ENCODE measurements around the gene GAB4. TPM values are rescaled to one million over a fixed set of nuclear protein-coding genes. Genes with fewer than 3 reads are reported as not detected.
A peak's percentile ranks its signal among the peaks of the same experiment; 100 is the strongest.
"Not testable (repeated sequence)": the region's sequence is repeated elsewhere in the genome, so short reads cannot be mapped to it uniquely, and the experiment has no call there.

Gene GAB4
- total and polyA plus RNA-seq, 7 experiments from 2014 or later: 0.22 to 0.61 TPM; not detected in 5

DNA sequence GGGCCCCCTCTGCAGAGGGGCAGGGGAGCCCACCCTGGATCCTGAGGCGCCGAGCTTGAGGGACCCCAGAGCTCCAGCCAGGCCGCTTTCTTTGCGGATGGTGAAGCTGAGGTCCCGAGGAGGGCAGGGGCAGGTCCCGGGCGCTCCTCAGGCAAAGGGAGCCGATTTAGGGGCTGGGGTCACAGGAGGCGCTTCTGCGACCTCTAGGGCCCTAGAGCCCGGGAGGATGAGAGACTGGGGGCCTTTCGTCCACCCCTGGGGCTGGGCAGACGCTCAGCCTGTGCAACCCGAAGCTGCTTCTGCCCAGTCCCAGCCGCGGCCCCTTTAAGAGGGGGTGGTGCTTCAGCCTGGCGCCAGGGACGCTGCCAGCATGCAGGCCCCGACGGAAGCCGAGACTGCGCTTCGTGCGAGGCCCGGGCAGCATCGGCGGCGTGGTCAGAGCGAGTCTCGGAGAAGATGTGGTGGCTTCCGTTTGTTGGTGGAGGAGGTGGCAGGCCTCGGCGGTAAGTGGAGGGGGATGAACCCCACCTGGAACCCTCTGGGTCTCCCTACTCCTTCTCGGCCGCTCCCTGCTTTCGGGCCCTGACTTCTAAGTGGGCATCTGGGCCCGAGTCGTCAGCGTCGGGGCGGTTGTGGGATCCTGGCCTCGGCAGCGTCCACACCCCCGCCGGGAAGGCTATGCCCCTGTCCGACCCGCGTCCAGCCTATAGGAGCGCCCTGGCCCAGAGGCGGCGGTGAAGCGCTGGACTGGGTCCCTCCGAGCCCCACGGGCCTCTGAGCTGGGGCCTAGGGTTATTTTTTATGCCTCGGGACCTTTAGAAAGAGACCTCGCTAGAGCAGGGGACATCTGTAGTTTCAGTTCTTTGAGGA lies 29.1 kb upstream of the GAB4 start:
- H3K4me3 Mint-ChIP-seq: peak overlapping the region; percentile 14 to 80 (median 60)
- POLR2A ChIA-PET: interaction anchor here (1.1 kb wide), 1 partner anchor 79 kb away, joined by 3 read pairs; no protein-coding TSS in a partner anchor
- H3K36me3 Mint-ChIP-seq; H3K9me3 ChIP-seq (ENCODE audit: control insufficient read depth in 2 of 3, low read length in 3 of 3); H3K4me1 ChIP-seq (ENCODE audit: control insufficient read depth in 2 of 2, insufficient read depth in 2 of 2, low read length in 2 of 2); H3K27ac ChIP-seq (ENCODE audit: low read depth, low read length); intact Hi-C loops (cut with micrococcal nuclease); H3K36me3 ChIP-seq (ENCODE audit: control insufficient read depth in 2 of 3, insufficient read depth in 3 of 3, low read length in 3 of 3); H3K9me3 Mint-ChIP-seq; H3K27me3 ChIP-seq (ENCODE audit: control insufficient read depth in 2 of 2, insufficient read depth in 2 of 2, low read length in 2 of 2); H3K4me3 ChIP-seq (ENCODE audit: low read length); CTCF ChIA-PET: not testable (repeated sequence)
- peaks cover 10 to 26% (median 15%) of the 10 kb centered on the region in 5 donors for H3K27me3 Mint-ChIP-seq
- peak overlapping the region in 2 of 9 donors; percentile 32 to 77 for H3K27ac Mint-ChIP-seq
- ATAC-seq (peak; percentile 81), DNase-seq (peak in 4 of 9 donors; percentile 7 to 22 (median 12))
- H3K4me1 Mint-ChIP-seq: peaks cover 2 to 17% (median 11%) of the 10 kb centered on the region in 7 donors

GRCh38 chr22:17035976-17036841 lies 28.2 kb upstream of the GAB4 start:
- ATAC-seq: peak; percentile 43

DNA sequence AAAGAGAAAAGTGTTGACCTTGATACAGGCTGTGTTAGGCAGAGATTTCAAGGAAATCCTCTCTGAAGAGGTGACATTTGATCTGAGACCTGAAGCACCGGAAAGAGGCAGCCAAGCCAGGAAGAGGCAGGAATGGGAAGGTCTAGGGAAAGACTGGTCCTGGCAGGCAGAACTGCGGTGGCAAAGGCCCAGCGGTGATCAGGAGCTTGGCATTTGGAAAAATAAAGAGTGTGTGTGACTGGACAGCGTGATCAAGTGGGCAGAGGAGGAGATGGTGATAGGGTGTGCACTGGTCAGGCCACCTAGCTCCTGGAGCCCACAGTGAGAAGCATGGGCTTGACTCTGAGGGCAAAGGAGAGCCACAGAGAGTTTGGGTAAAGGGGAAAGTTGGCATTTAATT lies 27.2 kb upstream of the GAB4 start:
- Mint-ChIP-seq H3K27me3 (peaks cover 10 to 26% (median 15%) of the 10 kb centered on the region in 5 donors), H3K4me1 (peaks cover 2 to 17% (median 11%) of the 10 kb centered on the region in 7 donors), H3K27ac (peak overlapping the region in 5 of 9 donors; percentile 8 to 77 (median 31)), H3K9me3 (no peaks in the 10 kb centered on the region), H3K36me3 (peaks cover 0 to 3% (median 0%) of the 10 kb centered on the region in 5 donors), H3K4me3 (peak overlapping the region; percentile 13 to 84 (median 72))
- no peak overlapping the region for H3K4me3 ChIP-seq (ENCODE audit: low read length)
- intact Hi-C loops (cut with micrococcal nuclease): no loop called here
- H3K36me3 ChIP-seq (ENCODE audit: control insufficient read depth in 2 of 3, insufficient read depth in 3 of 3, low read length in 3 of 3): no peaks in the 10 kb centered on the region
- ChIA-PET CTCF (no interaction called here), POLR2A (no interaction called here)
- no peak for ATAC-seq
- DNase-seq: no peak
- H3K27me3 ChIP-seq (ENCODE audit: control insufficient read depth in 2 of 2, insufficient read depth in 2 of 2, low read length in 2 of 2): no peaks in the 10 kb centered on the region
- no peak overlapping the region for H3K27ac ChIP-seq (ENCODE audit: low read depth, low read length)
- H3K9me3 ChIP-seq (ENCODE audit: control insufficient read depth in 2 of 3, low read length in 3 of 3): no peaks in the 10 kb centered on the region
- H3K4me1 ChIP-seq (ENCODE audit: control insufficient read depth in 2 of 2, insufficient read depth in 2 of 2, low read length in 2 of 2): no peaks in the 10 kb centered on the region

More at GRCh38 chr22:17035976-17036841, 28.2 kb upstream of the GAB4 start:
- H3K9me3 ChIP-seq (ENCODE audit: control insufficient read depth in 2 of 3, low read length in 3 of 3); H3K36me3 ChIP-seq (ENCODE audit: control insufficient read depth in 2 of 3, insufficient read depth in 3 of 3, low read length in 3 of 3); POLR2A ChIA-PET; H3K9me3 Mint-ChIP-seq; H3K4me1 ChIP-seq (ENCODE audit: control insufficient read depth in 2 of 2, insufficient read depth in 2 of 2, low read length in 2 of 2); H3K27me3 ChIP-seq (ENCODE audit: control insufficient read depth in 2 of 2, insufficient read depth in 2 of 2, low read length in 2 of 2); H3K36me3 Mint-ChIP-seq; intact Hi-C loops (cut with micrococcal nuclease); H3K27ac ChIP-seq (ENCODE audit: low read depth, low read length); CTCF ChIA-PET: not testable (repeated sequence)
- Mint-ChIP-seq H3K27ac (peak overlapping the region in 5 of 9 donors; percentile 58 to 77 (median 65)), H3K4me1 (peaks cover 2 to 17% (median 11%) of the 10 kb centered on the region in 7 donors), H3K27me3 (peaks cover 10 to 26% (median 15%) of the 10 kb centered on the region in 5 donors), H3K4me3 (peak overlapping the region; percentile 59 to 85 (median 78))
- peak in 2 of 9 donors; percentile 4 to 5 for DNase-seq
- peak overlapping the region; percentile 20 for H3K4me3 ChIP-seq (ENCODE audit: low read length)

DNA sequence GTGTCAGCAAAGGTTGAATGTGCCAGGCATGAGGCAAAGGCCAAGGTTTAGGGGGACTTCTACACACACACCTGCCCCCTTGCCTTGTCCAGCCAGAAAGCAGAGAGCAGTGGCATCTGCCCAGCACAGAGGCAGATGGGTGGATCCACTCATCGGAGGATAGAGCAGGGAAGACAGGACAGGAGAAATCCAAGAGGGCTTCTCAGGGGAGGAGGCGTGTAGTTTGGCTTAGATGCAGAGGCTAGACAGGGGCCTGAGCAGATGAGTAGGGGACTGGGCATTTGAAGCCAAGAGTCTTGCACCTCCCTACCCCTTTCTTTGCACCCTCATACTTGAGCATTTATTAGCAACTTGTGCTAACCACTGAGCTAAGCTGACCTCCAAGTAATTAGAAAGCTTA lies 26.5 kb upstream of the GAB4 start:
- Mint-ChIP-seq H3K27me3 (peaks cover 10 to 28% (median 15%) of the 10 kb centered on the region in 5 donors), H3K4me1 (peaks cover 2 to 17% (median 11%) of the 10 kb centered on the region in 7 donors), H3K4me3 (peak overlapping the region in 4 of 10 donors; percentile 19 to 83 (median 54))
- H3K27ac ChIP-seq (ENCODE audit: low read depth, low read length); H3K27me3 ChIP-seq (ENCODE audit: control insufficient read depth in 2 of 2, insufficient read depth in 2 of 2, low read length in 2 of 2); DNase-seq; H3K36me3 Mint-ChIP-seq; CTCF ChIA-PET; H3K9me3 Mint-ChIP-seq; H3K9me3 ChIP-seq (ENCODE audit: control insufficient read depth in 2 of 3, low read length in 3 of 3); H3K4me3 ChIP-seq (ENCODE audit: low read length); intact Hi-C loops (cut with micrococcal nuclease); H3K36me3 ChIP-seq (ENCODE audit: control insufficient read depth in 2 of 3, insufficient read depth in 3 of 3, low read length in 3 of 3); ATAC-seq; H3K27ac Mint-ChIP-seq; H3K4me1 ChIP-seq (ENCODE audit: control insufficient read depth in 2 of 2, insufficient read depth in 2 of 2, low read length in 2 of 2); POLR2A ChIA-PET: not testable (repeated sequence)

DNA sequence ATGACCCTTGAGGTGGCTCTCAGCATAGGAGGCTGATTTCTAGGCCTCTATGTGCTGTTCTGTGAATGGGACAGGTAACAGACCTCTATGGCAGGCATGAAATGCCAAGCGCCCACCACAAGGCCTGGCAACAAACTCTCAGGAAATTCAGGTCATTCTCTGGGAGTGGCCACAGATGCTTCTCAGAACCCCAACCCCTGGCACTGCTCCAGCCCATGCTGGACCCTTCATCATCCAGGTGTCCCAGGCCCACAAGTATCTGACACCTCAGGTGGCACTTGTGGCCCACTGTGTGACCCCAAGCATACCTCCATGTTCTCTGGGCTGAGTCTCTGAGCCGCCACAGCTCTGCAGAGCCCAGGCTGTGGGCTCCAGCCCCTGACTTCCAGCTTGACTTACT lies 24.3 kb upstream of the GAB4 start:
- H3K36me3 Mint-ChIP-seq; H3K4me1 ChIP-seq (ENCODE audit: control insufficient read depth in 2 of 2, insufficient read depth in 2 of 2, low read length in 2 of 2); ATAC-seq; CTCF ChIA-PET; H3K4me3 ChIP-seq (ENCODE audit: low read length); H3K9me3 Mint-ChIP-seq; H3K27me3 ChIP-seq (ENCODE audit: control insufficient read depth in 2 of 2, insufficient read depth in 2 of 2, low read length in 2 of 2); H3K9me3 ChIP-seq (ENCODE audit: control insufficient read depth in 2 of 3, low read length in 3 of 3); H3K27ac Mint-ChIP-seq; DNase-seq; intact Hi-C loops (cut with micrococcal nuclease); H3K36me3 ChIP-seq (ENCODE audit: control insufficient read depth in 2 of 3, insufficient read depth in 3 of 3, low read length in 3 of 3); POLR2A ChIA-PET; H3K27ac ChIP-seq (ENCODE audit: low read depth, low read length); H3K4me3 Mint-ChIP-seq: not testable (repeated sequence)
- peaks cover 10 to 23% (median 16%) of the 10 kb centered on the region in 5 donors for H3K27me3 Mint-ChIP-seq
- H3K4me1 Mint-ChIP-seq: peaks cover 2 to 13% (median 11%) of the 10 kb centered on the region in 7 donors

GRCh38 chr22:17024380-17024779 lies 16.4 kb upstream of the GAB4 start:
- H3K27ac ChIP-seq (ENCODE audit: low read depth, low read length); H3K27ac Mint-ChIP-seq; ATAC-seq; H3K9me3 ChIP-seq (ENCODE audit: control insufficient read depth in 2 of 3, low read length in 3 of 3); H3K27me3 ChIP-seq (ENCODE audit: control insufficient read depth in 2 of 2, insufficient read depth in 2 of 2, low read length in 2 of 2); H3K36me3 ChIP-seq (ENCODE audit: control insufficient read depth in 2 of 3, insufficient read depth in 3 of 3, low read length in 3 of 3); H3K4me1 ChIP-seq (ENCODE audit: control insufficient read depth in 2 of 2, insufficient read depth in 2 of 2, low read length in 2 of 2); H3K4me3 ChIP-seq (ENCODE audit: low read length); intact Hi-C loops (cut with micrococcal nuclease); H3K4me1 Mint-ChIP-seq; POLR2A ChIA-PET; H3K36me3 Mint-ChIP-seq; CTCF ChIA-PET; DNase-seq: not testable (repeated sequence)
- Mint-ChIP-seq H3K4me3 (peak overlapping the region in 1 of 10 donors; percentile 7), H3K27me3 (peaks cover 18 to 40% (median 31%) of the 10 kb centered on the region in 5 donors), H3K9me3 (peaks cover 4 to 23% (median 10%) of the 10 kb centered on the region in 11 donors)

All from naive thymus-derived CD4-positive, alpha-beta T cell (primary cell).